Measurements from ENCODE around the gene ELL2.

DNA sequence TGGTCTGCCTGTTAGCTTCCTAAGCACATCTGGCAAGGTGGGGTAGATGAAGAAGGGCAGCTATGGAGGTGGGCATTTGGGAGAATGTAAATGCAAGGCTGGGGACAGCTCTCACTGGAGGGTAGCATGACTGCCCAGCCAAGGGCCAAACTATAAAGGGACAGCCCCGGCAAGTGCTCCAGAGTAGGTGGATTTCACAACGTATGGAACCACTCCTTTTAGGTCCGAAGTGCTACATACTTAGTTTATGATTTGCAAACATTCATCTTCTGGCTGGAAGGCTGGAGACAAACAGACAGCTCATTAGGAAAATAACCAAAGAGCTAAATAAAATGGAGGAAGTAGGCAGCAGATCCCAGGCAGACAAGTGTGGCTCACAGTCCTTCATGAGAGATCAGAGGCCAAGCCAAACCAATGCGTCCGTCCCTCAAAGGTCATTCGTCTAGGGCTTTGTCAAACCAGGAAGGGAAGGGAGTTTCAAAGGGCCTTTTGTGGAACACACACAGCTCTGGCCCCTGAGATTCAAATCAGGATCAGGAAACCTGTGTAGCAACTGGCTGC lies 96.6 kb downstream of the ELL2 start:
- TF ChIP-seq, protein P1, sequence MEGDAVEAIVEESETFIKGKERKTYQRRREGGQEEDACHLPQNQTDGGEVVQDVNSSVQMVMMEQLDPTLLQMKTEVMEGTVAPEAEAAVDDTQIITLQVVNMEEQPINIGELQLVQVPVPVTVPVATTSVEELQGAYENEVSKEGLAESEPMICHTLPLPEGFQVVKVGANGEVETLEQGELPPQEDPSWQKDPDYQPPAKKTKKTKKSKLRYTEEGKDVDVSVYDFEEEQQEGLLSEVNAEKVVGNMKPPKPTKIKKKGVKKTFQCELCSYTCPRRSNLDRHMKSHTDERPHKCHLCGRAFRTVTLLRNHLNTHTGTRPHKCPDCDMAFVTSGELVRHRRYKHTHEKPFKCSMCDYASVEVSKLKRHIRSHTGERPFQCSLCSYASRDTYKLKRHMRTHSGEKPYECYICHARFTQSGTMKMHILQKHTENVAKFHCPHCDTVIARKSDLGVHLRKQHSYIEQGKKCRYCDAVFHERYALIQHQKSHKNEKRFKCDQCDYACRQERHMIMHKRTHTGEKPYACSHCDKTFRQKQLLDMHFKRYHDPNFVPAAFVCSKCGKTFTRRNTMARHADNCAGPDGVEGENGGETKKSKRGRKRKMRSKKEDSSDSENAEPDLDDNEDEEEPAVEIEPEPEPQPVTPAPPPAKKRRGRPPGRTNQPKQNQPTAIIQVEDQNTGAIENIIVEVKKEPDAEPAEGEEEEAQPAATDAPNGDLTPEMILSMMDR (IDR thresholded peaks at IDR 0.05), result no peak
- no peak for TF ChIP-seq POLR2AphosphoS5 (IDR thresholded peaks at IDR 0.05)
